Ovary (tissue), 3 donors: Measurements from ENCODE around the gene SLC4A2.

Experiments used
- EP300 ChIP-seq: sonication (generic); formaldehyde crosslinking; IDR thresholded peaks from one replicate; pipeline ENCODE4 v1.6.1; 2017; ENCODE audit warnings: antibody characterized with exemption
- POLR2A ChIP-seq: fragments of 450-650 bp; IDR thresholded peaks from one replicate; pipeline ENCODE4 v1.6.1; 2017; ENCODE audit warnings: antibody characterized with exemption, mild to moderate bottlenecking, moderate library complexity
- TF ChIP-seq, protein P1 (sequence below), 3 donors: fragments of 450-650 bp in 2 of 3; fragments of 200-600 bp in 1 of 3; IDR thresholded peaks; one replicate each; pipeline versions ENCODE4 v1.5.1 to v1.8.0; 2016 to 2022; ENCODE audit warnings: antibody characterized with exemption in 3 of 3, mild to moderate bottlenecking in 1 of 3
- donor health status: DM: no; HTN: no; CAD: no.

- TF ChIP-seq, protein P1, sequence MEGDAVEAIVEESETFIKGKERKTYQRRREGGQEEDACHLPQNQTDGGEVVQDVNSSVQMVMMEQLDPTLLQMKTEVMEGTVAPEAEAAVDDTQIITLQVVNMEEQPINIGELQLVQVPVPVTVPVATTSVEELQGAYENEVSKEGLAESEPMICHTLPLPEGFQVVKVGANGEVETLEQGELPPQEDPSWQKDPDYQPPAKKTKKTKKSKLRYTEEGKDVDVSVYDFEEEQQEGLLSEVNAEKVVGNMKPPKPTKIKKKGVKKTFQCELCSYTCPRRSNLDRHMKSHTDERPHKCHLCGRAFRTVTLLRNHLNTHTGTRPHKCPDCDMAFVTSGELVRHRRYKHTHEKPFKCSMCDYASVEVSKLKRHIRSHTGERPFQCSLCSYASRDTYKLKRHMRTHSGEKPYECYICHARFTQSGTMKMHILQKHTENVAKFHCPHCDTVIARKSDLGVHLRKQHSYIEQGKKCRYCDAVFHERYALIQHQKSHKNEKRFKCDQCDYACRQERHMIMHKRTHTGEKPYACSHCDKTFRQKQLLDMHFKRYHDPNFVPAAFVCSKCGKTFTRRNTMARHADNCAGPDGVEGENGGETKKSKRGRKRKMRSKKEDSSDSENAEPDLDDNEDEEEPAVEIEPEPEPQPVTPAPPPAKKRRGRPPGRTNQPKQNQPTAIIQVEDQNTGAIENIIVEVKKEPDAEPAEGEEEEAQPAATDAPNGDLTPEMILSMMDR (IDR thresholded peaks at IDR 0.05) = no peak
- TF ChIP-seq POLR2A (no peak), EP300 (no peak)
These were observed 55.9 kb downstream of the SLC4A2 start for GRCh38 chr7:151115121-151115835.
